GM21786 (cell line): ENCODE measurements around the gene ADRA2C.
"Not testable (repeated sequence)": the region's sequence is repeated elsewhere in the genome, so short reads cannot be mapped to it uniquely, and the experiment has no call there.

ENCODE experiments used
- ATAC-seq: cut with Tn5 transposase; IDR thresholded peaks from one replicate; pipeline ENCODE4 v1.9.1; 2021; ENCODE audit not compliant: unreplicated experiment

Gene ADRA2C

DNA sequence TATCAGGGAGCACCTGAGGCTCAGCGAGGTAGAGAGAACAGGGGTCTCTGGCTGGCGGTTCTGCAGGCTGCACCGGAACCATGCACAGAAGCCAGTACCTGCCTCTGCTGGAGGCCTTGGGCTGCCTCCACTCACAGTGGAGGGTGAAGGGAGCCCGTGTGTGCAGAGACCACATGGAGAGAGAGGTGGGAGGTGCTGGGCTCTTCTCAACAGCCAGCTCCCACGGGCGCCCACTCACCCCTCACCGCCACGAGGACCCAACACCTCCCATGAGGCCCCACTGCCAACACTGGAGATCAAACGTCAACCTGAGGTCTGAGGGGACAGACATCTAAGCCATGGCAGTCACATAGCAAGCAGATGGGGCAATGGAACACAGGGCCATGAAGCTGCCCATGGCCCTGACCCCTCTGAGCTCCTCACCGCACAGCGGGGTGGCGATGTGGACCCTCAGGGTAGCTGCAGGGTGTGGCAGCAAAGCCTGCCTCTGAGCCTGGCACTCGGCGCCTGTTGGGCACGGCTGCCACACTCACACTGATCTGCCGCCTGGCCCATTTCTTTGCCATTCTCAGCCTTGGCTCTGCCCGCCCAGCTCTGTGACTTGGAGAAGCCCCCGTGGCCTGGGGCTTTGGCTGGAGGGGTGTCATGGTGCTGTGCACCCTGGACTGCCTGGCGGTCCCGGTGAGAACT lies 44.8 kb downstream of the ADRA2C start:
- no peak for ATAC-seq

DNA sequence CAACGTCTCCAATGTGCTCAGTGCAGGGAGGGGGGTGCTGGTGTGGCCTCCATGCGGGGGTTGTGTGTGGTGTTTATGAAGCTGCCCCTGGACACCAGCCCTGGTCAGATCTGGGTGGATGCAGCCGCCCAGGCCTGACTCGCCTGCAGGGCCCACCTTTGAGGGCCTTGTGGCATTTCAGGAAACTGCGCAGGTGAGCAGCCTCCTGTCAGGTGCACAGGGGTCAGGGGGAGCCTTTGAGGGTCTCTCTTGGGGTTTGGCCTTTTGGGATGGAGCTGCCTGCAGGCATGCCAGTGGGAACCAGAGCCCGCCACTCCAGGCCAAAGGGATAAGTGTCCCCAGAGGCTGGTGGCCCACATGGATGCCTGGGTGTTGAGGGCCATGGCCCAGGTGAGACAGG lies 45.4 kb downstream of the ADRA2C start:
- ATAC-seq: no peak

DNA sequence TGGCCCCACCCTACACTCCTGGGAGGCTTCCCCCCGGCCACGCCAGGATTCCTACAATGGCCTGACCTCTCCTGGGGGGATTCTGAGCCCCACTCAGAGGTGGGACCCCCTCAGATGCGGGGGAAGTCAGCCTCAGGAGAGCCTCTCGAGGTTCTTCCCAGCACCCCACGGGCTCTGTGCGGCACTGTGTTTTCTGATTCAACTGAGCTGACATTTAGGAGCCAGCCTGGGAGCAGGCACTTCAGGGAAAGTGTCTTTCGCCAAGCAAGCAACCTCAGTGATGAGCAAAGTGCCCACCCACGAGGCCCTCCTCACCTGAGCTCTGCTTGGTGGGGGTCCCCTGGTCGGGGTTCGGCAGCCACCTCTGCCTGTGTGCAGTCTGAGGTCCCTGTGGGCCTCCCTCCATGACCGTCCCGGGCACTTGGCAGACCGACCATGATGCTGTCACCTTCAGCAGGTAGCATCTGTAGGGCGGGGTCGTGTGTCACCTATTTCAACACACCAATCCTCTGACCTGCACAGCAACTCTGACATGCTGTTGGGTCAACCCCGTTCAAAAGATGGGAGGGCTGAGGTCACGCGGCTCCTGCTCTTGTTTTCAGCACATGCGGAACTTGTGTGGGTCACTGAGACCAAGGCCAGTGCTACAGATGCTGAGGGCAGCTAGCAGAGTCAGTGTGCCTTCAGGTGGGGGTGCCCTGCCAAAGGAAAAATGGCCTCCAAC lies 46.2 kb downstream of the ADRA2C start:
- ATAC-seq: no peak

DNA sequence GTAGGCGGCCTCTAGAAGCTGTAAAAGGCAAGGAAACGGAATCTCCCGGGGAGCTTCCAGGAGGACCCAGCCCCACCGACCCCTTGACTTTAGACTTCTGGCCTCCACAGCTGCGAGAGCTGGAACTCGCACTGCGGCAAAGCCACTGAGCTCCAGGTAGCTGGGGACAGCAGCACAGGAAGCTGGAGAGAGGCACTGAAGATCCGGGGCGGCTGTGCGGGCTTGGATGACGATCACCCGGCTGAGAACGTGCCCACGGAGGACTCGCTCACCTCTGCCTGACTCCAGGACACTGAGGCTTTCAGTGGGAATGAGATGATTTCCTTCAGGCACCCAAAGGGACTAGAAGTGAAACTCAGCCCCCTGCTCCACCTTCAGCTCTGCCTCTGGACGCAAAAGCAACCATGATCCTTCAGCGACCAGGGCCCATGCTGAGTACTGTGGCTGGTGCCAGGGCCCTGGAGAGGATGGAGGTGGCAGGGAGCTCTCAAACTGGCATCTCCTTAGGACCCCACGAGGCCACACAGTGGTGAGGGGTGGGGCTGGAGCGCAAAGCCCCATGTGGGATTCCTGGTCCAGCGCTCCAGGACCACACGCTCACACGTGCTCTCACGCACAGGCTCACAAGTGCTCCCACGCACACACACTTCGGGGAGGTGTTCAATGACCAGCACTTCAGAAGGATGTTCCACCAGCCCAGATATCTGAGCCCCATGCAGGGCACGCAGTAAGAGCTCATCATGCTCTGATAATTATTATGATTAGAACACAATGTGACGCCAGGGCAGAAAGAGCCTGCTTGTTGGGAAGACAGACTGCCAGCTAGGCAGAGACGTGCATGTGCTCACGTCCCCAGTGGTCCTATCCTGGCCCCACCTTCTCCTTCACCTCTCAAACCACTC lies 47.2 kb downstream of the ADRA2C start:
- no peak for ATAC-seq

DNA sequence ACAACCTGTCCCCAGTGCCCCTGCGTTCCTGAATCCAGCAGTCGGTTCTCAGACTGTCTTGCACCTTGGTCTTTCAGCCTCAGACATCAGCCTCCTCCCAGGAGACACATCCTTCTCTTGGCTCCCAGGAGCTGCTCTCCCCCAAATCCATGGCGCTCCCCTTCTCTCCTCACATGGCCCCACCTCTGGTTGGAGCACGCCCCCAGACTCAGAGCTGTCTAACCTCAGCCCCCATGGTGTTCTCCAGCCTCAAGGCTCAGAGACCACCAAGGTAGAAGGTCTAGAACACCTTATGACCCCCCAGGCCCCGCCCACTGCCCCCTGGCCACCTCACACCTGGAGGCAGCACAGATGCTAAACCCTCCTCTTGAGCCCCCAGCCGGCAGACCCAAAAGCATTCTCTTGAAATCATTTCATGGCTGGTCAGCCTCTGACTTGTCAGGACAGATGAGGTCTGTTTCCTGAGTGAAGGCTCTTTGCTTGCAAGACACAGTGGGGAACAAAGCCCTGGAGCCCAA lies 47.9 kb downstream of the ADRA2C start:
- no peak for ATAC-seq

DNA sequence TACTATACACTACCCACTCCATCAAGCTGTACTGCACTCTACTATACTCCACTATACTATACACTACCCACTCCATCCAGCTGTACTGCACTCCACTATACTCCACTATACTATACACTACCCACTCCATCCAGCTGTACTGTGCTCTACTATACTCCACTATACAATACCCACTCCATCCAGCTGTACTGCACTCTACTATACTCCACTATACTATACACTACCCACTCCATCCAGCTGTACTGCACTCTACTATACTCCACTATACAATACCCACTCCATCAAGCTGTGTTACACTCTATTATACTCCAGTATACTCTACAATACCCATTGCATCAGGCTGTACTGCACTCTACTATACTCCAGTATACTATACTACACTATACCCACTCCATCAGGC lies 48.7 kb downstream of the ADRA2C start:
- not testable (repeated sequence) for ATAC-seq

DNA sequence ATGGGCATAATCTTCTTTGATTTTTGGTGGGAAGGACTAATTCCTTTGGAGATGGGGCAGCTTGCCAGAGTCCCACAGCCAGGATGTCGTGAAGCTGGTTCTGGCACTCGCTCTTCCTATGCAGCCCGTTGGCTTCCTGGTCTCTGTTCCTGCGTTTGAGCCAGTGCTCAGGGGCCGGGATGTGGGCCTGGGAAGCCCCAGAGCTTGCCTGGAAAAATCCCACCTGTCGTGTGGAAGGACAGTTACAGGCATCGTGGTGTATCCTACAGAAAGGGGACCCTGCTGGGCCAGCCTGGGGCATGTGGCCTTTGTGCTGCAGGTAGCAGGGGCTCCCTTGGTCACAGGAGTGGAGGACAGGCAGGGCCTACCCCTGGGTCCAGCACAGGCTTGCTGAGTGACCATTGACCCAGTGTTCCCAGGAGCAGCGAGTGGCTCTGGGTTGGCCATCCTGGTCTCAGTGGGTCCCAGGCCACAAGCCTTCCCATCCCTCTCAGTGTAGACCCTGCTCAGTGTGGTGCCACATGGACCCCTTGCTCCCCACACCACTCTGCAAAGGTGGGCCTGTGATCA lies 50.2 kb downstream of the ADRA2C start:
- no peak for ATAC-seq

DNA sequence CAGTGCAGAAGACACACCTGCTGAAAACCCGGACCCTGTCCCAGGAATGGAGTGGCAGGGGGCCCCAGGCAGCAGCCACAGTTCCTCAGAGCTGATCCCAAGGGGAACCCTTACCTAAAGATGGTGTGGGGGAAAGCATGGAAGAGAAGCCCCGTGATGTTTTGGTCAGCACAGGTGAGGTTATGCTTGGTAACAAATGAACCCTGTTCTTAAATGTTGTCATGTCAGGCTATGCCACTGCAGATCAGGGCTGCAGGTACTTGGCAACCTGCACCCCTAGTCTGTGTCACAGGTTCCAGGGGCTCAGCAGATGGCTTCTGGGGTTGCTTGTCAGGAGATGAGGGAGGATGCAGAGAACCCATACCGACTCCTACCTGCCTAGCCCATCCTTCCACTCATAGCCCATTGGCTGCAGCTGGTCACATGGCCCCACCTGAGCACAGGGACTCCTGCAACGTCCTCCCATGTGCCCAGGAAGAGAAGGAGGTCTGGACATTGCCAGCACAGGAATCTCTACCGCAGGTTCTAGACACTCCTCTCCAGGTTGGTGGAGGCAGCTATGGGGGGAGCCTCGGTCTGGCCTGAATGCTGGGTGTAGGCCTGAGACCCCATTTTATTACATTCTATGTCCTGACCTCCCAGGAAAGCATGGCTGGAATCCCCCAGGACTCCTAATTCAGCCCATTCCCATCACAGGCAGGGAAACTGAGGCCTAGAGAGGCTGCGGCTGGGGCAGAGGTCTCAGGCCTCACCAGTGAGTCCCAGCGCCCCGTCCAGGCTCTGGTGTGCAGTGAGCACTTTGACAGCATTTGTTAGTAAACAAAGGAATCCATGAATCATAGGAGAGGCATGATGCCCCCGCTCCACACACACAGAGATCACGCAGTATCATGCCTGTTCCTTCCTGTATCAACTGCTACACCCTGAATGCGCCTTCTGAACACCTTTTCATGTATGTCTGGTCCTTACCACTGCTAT lies 51.1 kb downstream of the ADRA2C start:
- ATAC-seq: no peak
